ENCODE data around the gene RAB11FIP4. TPM values are rescaled to one million over a fixed set of nuclear protein-coding genes. Genes with fewer than 3 reads are reported as not detected.

The RAB11FIP4 gene
- total RNA-seq, 1 experiment from 2014 or later = 2.5 TPM

DNA sequence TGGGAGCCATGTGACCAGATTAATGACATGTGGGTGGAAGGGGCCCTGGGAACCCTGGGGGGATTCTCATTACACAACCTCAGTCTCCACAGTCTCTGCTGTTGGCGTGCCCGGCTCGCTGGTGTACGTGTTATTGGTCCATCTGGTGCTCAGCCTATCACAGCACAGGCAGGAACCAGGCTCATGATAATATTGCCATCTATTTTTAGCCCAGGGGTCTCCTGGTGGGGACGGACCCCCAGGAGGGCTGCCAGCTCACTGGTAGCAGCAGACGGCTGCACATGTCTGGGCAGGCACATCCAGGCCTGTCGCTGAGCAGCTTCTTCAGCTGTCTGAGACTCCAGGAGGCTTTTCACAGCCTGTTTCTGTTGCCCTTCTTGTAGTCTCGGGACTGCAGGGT is 123.8 kb downstream of the RAB11FIP4 start:
- Histone ChIP-seq H3K27ac (no peak overlapping the region), H3K4me1 (replicated peaks) (no peaks in the 10 kb centered on the region), H3K27me3 (replicated peaks) (no peaks in the 10 kb centered on the region), H3K36me3 (no peaks in the 10 kb centered on the region), H3K9me3 (replicated peaks) (no peaks in the 10 kb centered on the region), H3K4me3 (no peak overlapping the region)
- no peak for DNase-seq (ENCODE audit: low read depth in 1 of 2, low spot score in 2 of 2)

GRCh38 chr17:31517524-31517923 is 126.0 kb downstream of the RAB11FIP4 start:
- H3K9me3 ChIP-seq (replicated peaks) = no peaks in the 10 kb centered on the region
- H3K36me3 ChIP-seq = no peaks in the 10 kb centered on the region
- H3K27ac ChIP-seq = no peak overlapping the region
- no peaks in the 10 kb centered on the region for H3K4me1 ChIP-seq (replicated peaks)
- no peak overlapping the region for H3K4me3 ChIP-seq
- DNase-seq (ENCODE audit: low read depth in 1 of 2, low spot score in 2 of 2) = no peak
- no peaks in the 10 kb centered on the region for H3K27me3 ChIP-seq (replicated peaks)

DNA sequence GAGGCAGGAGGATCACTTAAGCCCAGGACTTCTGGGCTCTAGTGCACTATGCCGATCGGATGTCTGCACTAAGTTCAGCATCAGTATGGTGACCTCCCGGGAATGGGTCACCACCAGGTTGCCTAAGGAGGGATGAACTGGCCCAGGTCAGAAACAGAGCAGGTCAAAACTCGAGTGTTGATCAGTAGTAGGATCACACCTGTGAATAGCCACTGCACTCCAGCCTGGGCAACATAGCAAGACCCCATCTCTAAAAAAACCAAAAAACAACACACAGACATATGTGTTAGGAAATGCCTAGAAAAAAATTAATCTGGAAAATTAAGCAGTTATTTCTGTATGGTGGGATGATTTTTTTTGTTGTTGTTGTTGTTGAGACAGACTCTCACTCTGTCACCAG is 127.0 kb downstream of the RAB11FIP4 start:
- H3K27ac ChIP-seq = no peak overlapping the region
- no peaks in the 10 kb centered on the region for H3K4me1 ChIP-seq (replicated peaks)
- DNase-seq (ENCODE audit: low read depth in 1 of 2, low spot score in 2 of 2) = no peak
- no peaks in the 10 kb centered on the region for H3K9me3 ChIP-seq (replicated peaks)
- no peaks in the 10 kb centered on the region for H3K27me3 ChIP-seq (replicated peaks)
- no peak overlapping the region for H3K4me3 ChIP-seq
- H3K36me3 ChIP-seq = no peaks in the 10 kb centered on the region

DNA sequence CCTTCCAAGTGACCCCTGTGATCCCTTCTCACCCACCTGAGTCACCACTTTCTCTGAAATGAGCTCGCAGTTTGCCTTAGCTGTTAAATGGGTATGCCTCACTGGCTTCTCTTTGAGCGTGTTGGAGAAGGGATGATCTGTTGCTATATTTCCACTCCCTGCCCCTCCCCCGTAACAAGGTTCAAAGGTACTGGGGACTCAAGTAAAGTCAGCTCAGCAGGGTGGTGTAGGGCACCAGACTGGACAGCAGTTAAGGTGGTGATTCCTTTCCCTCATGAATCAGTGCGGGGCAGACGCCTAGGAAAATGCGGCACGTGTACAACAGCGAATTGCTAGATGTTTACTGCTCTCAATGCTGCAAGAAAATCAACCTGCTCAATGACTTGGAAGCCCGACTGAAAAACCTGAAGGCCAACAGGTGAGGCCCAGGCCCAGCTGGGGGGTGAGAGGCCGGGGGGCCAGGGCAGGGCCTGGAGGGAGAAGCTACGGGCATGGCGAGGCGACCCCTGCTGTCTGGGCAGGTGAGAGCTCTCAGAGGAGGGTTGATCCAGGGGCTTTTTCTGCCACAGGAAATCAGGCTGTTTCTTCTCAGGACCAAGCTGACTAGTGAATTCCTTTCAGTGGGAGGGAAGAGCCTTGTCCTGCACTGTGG is 130.3 kb downstream of the RAB11FIP4 start:
- Histone ChIP-seq H3K27me3 (replicated peaks) (no peaks in the 10 kb centered on the region), H3K36me3 (no peaks in the 10 kb centered on the region), H3K4me1 (replicated peaks) (peaks cover 5% of the 10 kb centered on the region), H3K4me3 (no peak overlapping the region), H3K27ac (no peak overlapping the region), H3K9me3 (replicated peaks) (peaks cover 8% of the 10 kb centered on the region; the same call in 1 of the 2 replicates)
- DNase-seq (ENCODE audit: low read depth in 1 of 2, low spot score in 2 of 2) = no peak

DNA sequence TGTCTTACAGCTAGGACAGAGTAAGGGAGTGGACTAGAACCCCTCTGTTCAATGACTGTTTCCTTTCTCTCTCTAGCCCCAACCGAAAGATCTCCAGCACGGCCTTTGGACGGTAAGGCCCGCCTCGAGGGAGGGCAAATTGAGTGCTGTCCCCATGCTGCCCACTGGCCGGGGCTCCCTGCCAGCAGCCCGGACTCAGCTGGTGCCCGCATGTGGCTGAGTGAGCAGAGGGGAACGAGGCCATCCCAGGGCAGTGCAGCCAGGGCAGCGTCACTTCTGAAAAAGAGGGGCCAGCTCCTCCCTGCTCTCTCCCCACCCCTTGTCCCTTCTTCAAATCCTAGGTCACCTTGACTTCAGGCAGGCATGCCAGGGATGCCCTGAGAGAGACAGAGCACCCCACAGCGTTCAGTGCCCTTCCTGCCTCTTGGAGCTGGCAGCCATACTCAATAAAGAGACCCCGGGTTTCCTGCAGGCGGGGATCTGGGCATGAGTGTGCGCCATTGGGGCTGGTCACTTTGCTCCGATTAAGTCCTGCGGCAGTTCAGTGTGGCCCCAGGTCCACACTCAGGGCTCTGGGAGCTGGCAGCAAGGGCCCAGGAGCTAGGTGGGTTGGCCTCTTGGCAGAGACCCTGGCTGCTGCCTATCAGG is 130.9 kb downstream of the RAB11FIP4 start:
- no peak for DNase-seq (ENCODE audit: low read depth in 1 of 2, low spot score in 2 of 2)
- H3K36me3 ChIP-seq = no peaks in the 10 kb centered on the region
- H3K9me3 ChIP-seq (replicated peaks) = peaks cover 8% of the 10 kb centered on the region; the same call in 1 of the 2 replicates
- no peak overlapping the region for H3K4me3 ChIP-seq
- peaks cover 5% of the 10 kb centered on the region for H3K4me1 ChIP-seq (replicated peaks)
- H3K27me3 ChIP-seq (replicated peaks) = no peaks in the 10 kb centered on the region
- no peak overlapping the region for H3K27ac ChIP-seq

DNA sequence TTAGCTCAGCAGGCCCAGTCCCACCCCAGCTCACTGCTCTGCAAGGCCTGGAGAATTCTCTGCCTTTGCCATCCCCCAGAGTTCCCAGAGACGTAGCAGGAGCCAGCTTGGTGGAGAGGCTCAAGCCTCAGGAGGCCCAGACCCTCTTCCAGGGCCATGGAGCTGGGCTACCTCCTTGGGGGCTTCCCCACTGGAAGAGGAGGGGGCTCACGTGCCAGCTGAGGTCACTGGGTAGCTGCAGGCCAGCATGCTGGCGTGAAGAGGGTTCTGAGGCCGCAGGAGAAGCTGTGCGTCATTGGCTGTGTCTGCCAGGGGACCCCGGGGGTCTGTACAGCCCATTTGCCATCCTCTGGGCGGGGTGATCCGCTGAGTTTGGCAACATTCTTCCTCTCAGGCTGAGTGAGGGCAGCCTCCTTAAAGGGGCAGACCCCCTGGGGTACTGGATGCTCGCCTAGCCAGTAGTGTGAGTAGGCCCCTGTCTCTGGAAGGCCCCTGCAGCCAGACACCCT is 131.6 kb downstream of the RAB11FIP4 start:
- Histone ChIP-seq H3K36me3 (no peaks in the 10 kb centered on the region), H3K9me3 (replicated peaks) (peaks cover 8% of the 10 kb centered on the region; the same call in 1 of the 2 replicates), H3K27me3 (replicated peaks) (no peaks in the 10 kb centered on the region), H3K4me1 (replicated peaks) (peaks cover 5% of the 10 kb centered on the region), H3K27ac (no peak overlapping the region), H3K4me3 (no peak overlapping the region)
- no peak for DNase-seq (ENCODE audit: low read depth in 1 of 2, low spot score in 2 of 2)

DNA sequence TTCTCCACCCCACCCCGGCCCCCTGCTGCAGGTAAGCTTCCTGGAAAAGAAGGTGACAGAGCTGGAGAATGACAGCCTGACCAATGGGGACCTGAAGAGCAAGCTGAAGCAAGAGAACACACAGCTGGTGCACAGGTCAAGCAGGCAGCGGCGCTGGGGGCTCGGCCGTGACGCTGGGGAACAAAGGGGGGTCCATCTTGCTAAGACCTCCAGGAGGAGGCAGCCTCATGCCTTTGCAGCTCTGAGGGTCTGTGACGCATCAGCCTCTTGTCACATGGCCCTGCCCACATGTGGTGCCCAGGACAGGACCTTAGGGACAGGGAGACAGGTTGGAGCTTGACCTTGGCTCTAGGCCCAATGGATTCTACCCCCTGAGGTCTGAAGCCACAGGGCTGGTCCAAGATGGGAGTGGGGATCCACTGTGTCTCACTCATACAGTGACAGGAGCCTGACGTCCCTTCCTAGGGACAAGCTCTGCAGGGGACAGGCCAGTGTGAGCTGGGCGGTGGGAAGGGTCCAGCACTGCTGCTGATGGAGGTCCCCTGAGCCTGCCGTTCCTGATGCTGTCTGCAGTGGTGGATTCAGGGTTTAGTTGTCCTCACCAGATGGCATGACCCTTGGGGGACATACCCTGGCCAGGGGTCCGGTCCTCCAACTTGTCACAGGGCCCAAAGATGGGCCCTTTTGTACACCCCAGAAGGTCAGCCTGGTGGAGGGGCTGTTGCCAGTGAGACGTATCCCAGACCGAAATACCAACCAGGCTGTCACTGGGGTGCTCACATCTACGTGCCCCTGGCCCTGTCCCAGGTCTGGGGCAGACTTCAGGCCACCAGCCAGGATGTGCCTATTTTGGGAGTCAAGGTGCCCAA is 132.6 kb downstream of the RAB11FIP4 start:
- no peak for DNase-seq (ENCODE audit: low read depth in 1 of 2, low spot score in 2 of 2)
- H3K27me3 ChIP-seq (replicated peaks) = no peaks in the 10 kb centered on the region

GRCh38 chr17:31524926-31525800 is 133.7 kb downstream of the RAB11FIP4 start:
- Histone ChIP-seq H3K27me3 (replicated peaks) (no peaks in the 10 kb centered on the region), H3K4me3 (no peak overlapping the region), H3K27ac (no peak overlapping the region), H3K4me1 (replicated peaks) (peaks cover 5% of the 10 kb centered on the region), H3K9me3 (replicated peaks) (peaks cover 8% of the 10 kb centered on the region; the same call in 1 of the 2 replicates), H3K36me3 (no peaks in the 10 kb centered on the region)
- peak; percentile 70 to 87 for DNase-seq (ENCODE audit: low read depth in 1 of 2, low spot score in 2 of 2)

More for the DNA sequence above, 132.6 kb downstream of the RAB11FIP4 start:
- no peak overlapping the region for H3K4me3 ChIP-seq
- peaks cover 5% of the 10 kb centered on the region for H3K4me1 ChIP-seq (replicated peaks)
- H3K36me3 ChIP-seq = no peaks in the 10 kb centered on the region
- H3K27ac ChIP-seq = no peak overlapping the region
- peaks cover 8% of the 10 kb centered on the region; the same call in 1 of the 2 replicates for H3K9me3 ChIP-seq (replicated peaks)

DNA sequence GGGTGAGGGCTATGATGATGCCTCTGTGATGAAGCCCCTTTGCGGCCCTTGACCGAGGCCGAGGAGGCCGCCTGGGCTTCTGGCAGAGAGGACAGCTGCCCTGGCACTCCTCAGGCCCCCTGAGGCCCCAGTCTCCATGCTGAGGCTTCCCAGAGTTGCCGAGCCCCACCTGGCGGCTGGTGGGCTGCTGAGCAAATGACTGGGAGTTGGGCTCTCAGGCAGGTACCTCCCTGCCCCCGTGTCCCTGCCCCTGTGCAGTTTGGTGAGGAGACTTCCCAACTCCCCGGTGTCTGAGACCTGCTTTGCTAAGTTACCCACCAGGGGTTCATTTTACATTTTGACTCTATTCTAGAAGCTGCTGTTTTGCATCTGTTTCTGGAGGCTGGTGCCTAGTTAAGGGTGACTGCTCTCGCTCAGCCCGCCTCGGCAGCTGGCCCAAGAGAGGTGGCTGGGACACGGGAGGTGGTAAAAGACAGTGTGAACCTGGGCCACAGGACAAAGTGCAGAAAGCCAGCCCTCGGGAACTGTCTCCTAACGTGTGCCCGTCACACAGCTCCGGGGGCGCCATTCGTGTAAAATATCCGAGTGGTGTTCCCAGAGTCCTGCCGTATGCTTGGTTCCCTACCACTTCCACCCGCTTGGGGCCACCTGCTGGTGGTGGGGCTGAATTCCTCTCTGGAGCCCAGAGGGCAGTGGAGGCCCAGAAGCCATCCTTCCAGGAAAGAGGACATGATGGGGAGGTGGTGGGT is 134.5 kb downstream of the RAB11FIP4 start:
- H3K27ac ChIP-seq = no peak overlapping the region
- no peaks in the 10 kb centered on the region for H3K27me3 ChIP-seq (replicated peaks)
- no peak for DNase-seq (ENCODE audit: low read depth in 1 of 2, low spot score in 2 of 2)
- H3K9me3 ChIP-seq (replicated peaks) = peaks cover 8% of the 10 kb centered on the region; the same call in 1 of the 2 replicates
- no peak overlapping the region for H3K4me3 ChIP-seq
- H3K4me1 ChIP-seq (replicated peaks) = peaks cover 5% of the 10 kb centered on the region
- H3K36me3 ChIP-seq = no peaks in the 10 kb centered on the region

DNA sequence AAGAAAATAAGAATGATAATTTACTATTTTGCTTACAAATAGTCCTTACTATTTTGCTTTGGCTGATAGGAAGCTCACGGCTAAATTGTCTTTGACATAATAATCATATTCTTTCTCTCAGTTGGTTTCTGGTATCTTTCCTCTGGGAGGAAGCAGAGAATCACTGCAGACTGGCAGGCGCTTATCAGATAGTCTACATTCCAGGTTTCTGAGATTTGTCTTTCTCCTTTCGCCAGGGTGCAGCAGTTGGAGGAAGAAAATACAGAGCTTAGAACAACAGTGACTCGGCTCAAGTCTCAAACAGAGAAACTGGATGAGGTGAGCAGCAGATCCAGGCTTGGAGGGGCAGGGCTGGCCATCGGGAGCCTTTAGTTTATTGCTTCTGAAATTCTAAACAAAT is 136.1 kb downstream of the RAB11FIP4 start:
- Histone ChIP-seq H3K36me3 (no peaks in the 10 kb centered on the region), H3K4me3 (no peak overlapping the region), H3K27me3 (replicated peaks) (no peaks in the 10 kb centered on the region), H3K27ac (no peak overlapping the region), H3K4me1 (replicated peaks) (peaks cover 7% of the 10 kb centered on the region), H3K9me3 (replicated peaks) (peaks cover 8% of the 10 kb centered on the region; the same call in 1 of the 2 replicates)
- no peak for DNase-seq (ENCODE audit: low read depth in 1 of 2, low spot score in 2 of 2)

- Histone ChIP-seq H3K27me3 (replicated peaks) (no peaks in the 10 kb centered on the region), H3K27ac (no peak overlapping the region), H3K36me3 (no peaks in the 10 kb centered on the region), H3K9me3 (replicated peaks) (peaks cover 8% of the 10 kb centered on the region; the same call in 1 of the 2 replicates), H3K4me3 (no peak overlapping the region), H3K4me1 (replicated peaks) (peaks cover 14% of the 10 kb centered on the region)
- no peak for DNase-seq (ENCODE audit: low read depth in 1 of 2, low spot score in 2 of 2)
Observed at GRCh38 chr17:31528291-31528874, 136.9 kb downstream of the RAB11FIP4 start.

DNA sequence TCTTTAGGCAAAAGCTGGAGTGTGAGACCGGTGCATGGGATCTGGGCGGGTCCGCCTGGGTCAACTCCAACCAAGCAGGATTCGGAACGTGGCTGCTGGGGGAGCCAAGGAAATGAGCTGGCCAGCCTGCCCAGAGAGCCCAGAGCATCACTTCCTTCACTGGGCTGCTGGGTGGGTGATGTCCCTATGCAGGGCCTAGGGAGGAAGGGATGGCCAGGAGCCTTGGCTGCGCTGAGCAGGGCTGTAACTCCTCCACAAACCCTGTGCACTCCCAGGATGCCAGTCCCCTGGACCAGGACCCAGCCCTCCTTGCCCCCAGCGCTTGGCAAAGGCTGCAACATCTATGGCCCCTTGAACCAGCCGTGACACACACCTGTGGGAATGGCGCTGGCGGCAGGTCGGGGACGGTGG is 138.4 kb downstream of the RAB11FIP4 start:
- Histone ChIP-seq H3K4me3 (no peak overlapping the region), H3K9me3 (replicated peaks) (no peaks in the 10 kb centered on the region), H3K36me3 (no peaks in the 10 kb centered on the region), H3K4me1 (replicated peaks) (peaks cover 18% of the 10 kb centered on the region), H3K27me3 (replicated peaks) (no peaks in the 10 kb centered on the region), H3K27ac (no peak overlapping the region)
- no peak for DNase-seq (ENCODE audit: low read depth in 1 of 2, low spot score in 2 of 2)

Data from SJSA1 (cell line).